GM12878 (cell line): ENCODE measurements around the gene ACOT7. TPM values are rescaled to one million over a fixed set of nuclear protein-coding genes. Genes with fewer than 3 reads are reported as not detected.

Source experiments
- ATAC-seq: fragments of 200-7000 bp; cut with Tn5 transposase; 3 replicates; pipeline ENCODE4 v1.9.1; 2020; ENCODE audit warnings: mild to moderate bottlenecking, moderate library complexity
- BruUV-seq: library from RNA; stranded (reverse); fragments of 400-500 nt; replicated peaks from 2 replicates; lab custom pipeline; 2021; lab: Mats Ljungman, UMichigan
- CTCF ChIA-PET: fragments of 300-600 bp; sonication (Branson Sonifier 250); formaldehyde crosslinking; extraction: SDS; loops from one replicate; lab custom pipeline; 2021; ENCODE audit warnings: inconsistent platforms; lab: Yijun Ruan, JAX
- POLR2A ChIA-PET: fragments of 350-600 bp; formaldehyde crosslinking; extraction: SDS; loops from one replicate; lab custom pipeline; 2021; ENCODE audit warnings: inconsistent platforms; lab: Charles Lee
- RAD21 ChIA-PET: fragments of 300-600 bp; sonication (Branson Sonifier 250); formaldehyde crosslinking; loops from one replicate; lab custom pipeline; 2023; ENCODE audit warnings: antibody characterized with exemption; ENCODE audit not compliant: unreplicated experiment; lab: Charles Lee
- SMC1A ChIA-PET: fragments of 300-600 bp; sonication (Branson Sonifier 250); formaldehyde crosslinking; loops from one replicate; lab custom pipeline; 2023; ENCODE audit not compliant: unreplicated experiment, uncharacterized antibody; lab: Charles Lee
- DNase-seq: peaks from one replicate; pipeline ENCODE4 v3.0.0-alpha.2; 2011; ENCODE audit warnings: low read depth, low spot score
- FAIRE-seq: peaks from 3 replicates; lab custom pipeline; 2011; peaks lifted over from hg19 to GRCh38; lab: Jason Lieb, UNC
- H2AFZ ChIP-seq: 2 replicates; pipeline ENCODE4 v1.6.0; 2011; ENCODE audit warnings: low read depth, low read length, control low read depth; ENCODE audit not compliant: control insufficient read depth
- H3K27ac ChIP-seq: 2 replicates; pipeline ENCODE4 v1.5.1; 2011; ENCODE audit warnings: control low read depth; ENCODE audit not compliant: control insufficient read depth, insufficient read depth
- H3K27me3 ChIP-seq, 2 experiments: replicated peaks in 1 of 2; 2 replicates each; pipeline versions ENCODE4 v1.6.0 to v1.6.1; 2011; ENCODE audit warnings: low read length in 1 of 2; ENCODE audit not compliant: control insufficient read depth in 2 of 2, insufficient read depth in 2 of 2
- H3K36me3 ChIP-seq, 2 experiments: 2 replicates each; pipeline ENCODE4 v1.5.1; 2011; ENCODE audit warnings: low read length in 1 of 2; ENCODE audit not compliant: control insufficient read depth in 2 of 2, insufficient read depth in 2 of 2
- H3K4me1 ChIP-seq: 2 replicates; pipeline ENCODE4 v1.6.1; 2011; ENCODE audit warnings: mild to moderate bottlenecking, low read length, moderate library complexity, mixed read lengths; ENCODE audit not compliant: control insufficient read depth, insufficient read depth
- H3K4me2 ChIP-seq: 2 replicates; pipeline ENCODE4 v1.6.0; 2011; ENCODE audit warnings: control low read depth; ENCODE audit not compliant: control insufficient read depth, insufficient read depth
- H3K4me3 ChIP-seq: fragments of 200-600 bp; sonication (generic); 2 replicates; pipeline ENCODE4 v1.5.1; 2016
- H3K79me2 ChIP-seq: 2 replicates; pipeline ENCODE4 v1.6.0; 2011; ENCODE audit warnings: low read length; ENCODE audit not compliant: control insufficient read depth, insufficient read depth
- H3K9ac ChIP-seq: 2 replicates; pipeline ENCODE4 v1.8.0; 2011; ENCODE audit warnings: low read length, control low read depth, mixed read lengths; ENCODE audit not compliant: control insufficient read depth, insufficient read depth
- H3K9me3 ChIP-seq: replicated peaks from 3 replicates; pipeline ENCODE4 v1.5.1; 2011; ENCODE audit warnings: mild to moderate bottlenecking, low read length; ENCODE audit not compliant: control insufficient read depth, insufficient read depth
- H4K20me1 ChIP-seq: 2 replicates; pipeline ENCODE4 v1.6.0; 2011; ENCODE audit not compliant: control insufficient read depth, insufficient read depth
- SUZ12 ChIP-seq: fragments of 200-600 bp; sonication (generic); IDR thresholded peaks from one replicate; pipeline ENCODE4 v1.6.1; 2018; ENCODE audit warnings: antibody characterized with exemption, mild to moderate bottlenecking; ENCODE audit not compliant: unreplicated experiment
- WGBS: methylation state at CpG from one replicate; pipeline ENCODE4 v1.1.6; 2016; ENCODE audit warnings: low lambda C conversion rate; ENCODE audit not compliant: insufficient replicate concordance, insufficient coverage; ENCODE audit errors: missing lambda C conversion rate; 5-methylcytosine and 5-hydroxymethylcytosine counted together
- in situ Hi-C: fragments of 300-500 bp; cut with MboI; formaldehyde crosslinking; loops from 9 replicates; pipeline ENCODE4 v1.14.3; 2018; ENCODE audit warnings: mixed read lengths
- intact Hi-C: fragments of 100-400 bp; cut with micrococcal nuclease; formaldehyde crosslinking; loops from one replicate; pipeline ENCODE4 v1.14.2; 2022; ENCODE audit not compliant: unreplicated experiment
- polyA plus RNA-seq, 11 experiments: library from polyadenylated mRNA; depleted of rRNA in 4 of 11; unstranded in 6 of 11; stranded (reverse) in 5 of 11; fragments of >200 nt; fragmentation: Nextera tagmentation in 4 of 11; fragmentation: Illumina TruSeq in 1 of 11; extraction: Ambion mirVana in 4 of 11; extraction: Trizol in 1 of 11; gene quantifications; 1 replicate in 1 of 11; 2 replicates in 10 of 11; pipeline versions ENCODE4 v1.2.1 to v1.2.3, GENCODE V29; 2011 to 2016; ENCODE audit warnings: inconsistent platforms in 2 of 11, missing spikeins in 2 of 11, low read depth in 1 of 11
- total RNA-seq, 4 experiments: library from RNA; depleted of rRNA in 3 of 4; stranded (reverse); fragments of >200 nt in 3 of 4; fragmentation: Illumina TruSeq in 1 of 4; extraction: Trizol in 1 of 4; gene quantifications; 2 replicates each; pipeline versions ENCODE4 v1.2.1 to v1.2.3, GENCODE V29; 2013 to 2021
- TF ChIP-seq, protein P1 (sequence below): fragments of 450-650 bp; IDR thresholded peaks from 2 replicates; pipeline ENCODE4 v1.6.1; 2017; ENCODE audit warnings: mild to moderate bottlenecking, moderate library complexity

The ACOT7 gene
- total and polyA plus RNA-seq, 10 of the 15 experiments (the other 5 are each of a cell fraction or from before 2014, with no cell fraction given) = 8.9 to 206 (median 61.2) TPM

DNA sequence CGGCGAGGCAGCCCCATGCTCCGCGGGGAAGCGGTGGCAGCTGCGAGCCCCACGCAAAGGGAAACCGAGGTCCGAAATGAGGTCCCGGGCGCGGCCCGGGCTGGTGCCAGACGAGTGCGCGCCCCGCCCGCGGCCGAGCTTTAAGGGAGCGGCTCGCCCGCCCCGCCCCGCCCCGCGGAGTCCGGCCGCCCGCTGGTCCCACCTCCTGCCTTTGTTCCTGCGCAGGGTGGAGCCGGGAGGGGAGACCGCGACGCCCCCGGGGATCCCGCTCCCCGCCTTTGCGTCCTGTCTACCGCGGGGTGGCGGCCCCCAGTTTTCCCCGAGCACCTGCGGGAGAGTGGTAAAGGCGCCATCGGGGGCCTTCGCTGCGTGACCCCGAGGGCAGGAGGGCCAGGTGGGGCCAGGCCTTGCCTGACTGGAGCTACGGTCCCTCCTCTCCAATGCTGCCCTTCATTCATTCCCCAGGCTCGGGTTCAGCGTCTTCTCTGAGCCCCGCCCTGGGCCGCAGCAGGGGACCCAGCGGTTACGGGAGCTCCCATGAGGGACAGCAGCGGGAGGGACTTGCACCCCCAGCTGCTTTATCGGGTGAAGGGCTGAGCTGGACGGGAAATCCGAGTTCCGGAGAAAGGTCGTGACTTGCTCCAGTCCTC, 26.4 kb upstream of the ACOT7 start, which contains the start of gene HES2:
TSS of gene HES2 (minus strand) at position 116 of the 650 bp plus-strand sequence. CDS start at position 17, 99 bp downstream.
- DNase-seq (no peak), ATAC-seq (peak; percentile 50), FAIRE-seq (no peak)
- Histone ChIP-seq H3K4me1 (peaks cover 9% of the 10 kb centered on the region), H3K9me3 (no peaks in the 10 kb centered on the region), H3K36me3 (no peaks in the 10 kb centered on the region), H3K4me3 (peak within 1 kb of the TSS; percentile 27; the same call in 1 of the 2 replicates), H3K27ac (no peak within 1 kb of the TSS), H2AFZ (no peak within 1 kb of the TSS), H3K9ac (no peak within 1 kb of the TSS), H3K4me2 (peak within 1 kb of the TSS; percentile 50), H3K27me3 (peaks cover 16 to 19% of the 10 kb centered on the region in 2 experiments; a peak in 3 of 4 replicates), H4K20me1 (no peaks in the 10 kb centered on the region; the same call in 1 of the 2 replicates), H3K79me2 (no peaks in the 10 kb centered on the region)
- no TSS peak for BruUV-seq
- RAD21 ChIA-PET = no interaction called here
- intact Hi-C loops = no loop called here
- TF ChIP-seq SUZ12 = peak; percentile 74
- TF ChIP-seq, protein P1, sequence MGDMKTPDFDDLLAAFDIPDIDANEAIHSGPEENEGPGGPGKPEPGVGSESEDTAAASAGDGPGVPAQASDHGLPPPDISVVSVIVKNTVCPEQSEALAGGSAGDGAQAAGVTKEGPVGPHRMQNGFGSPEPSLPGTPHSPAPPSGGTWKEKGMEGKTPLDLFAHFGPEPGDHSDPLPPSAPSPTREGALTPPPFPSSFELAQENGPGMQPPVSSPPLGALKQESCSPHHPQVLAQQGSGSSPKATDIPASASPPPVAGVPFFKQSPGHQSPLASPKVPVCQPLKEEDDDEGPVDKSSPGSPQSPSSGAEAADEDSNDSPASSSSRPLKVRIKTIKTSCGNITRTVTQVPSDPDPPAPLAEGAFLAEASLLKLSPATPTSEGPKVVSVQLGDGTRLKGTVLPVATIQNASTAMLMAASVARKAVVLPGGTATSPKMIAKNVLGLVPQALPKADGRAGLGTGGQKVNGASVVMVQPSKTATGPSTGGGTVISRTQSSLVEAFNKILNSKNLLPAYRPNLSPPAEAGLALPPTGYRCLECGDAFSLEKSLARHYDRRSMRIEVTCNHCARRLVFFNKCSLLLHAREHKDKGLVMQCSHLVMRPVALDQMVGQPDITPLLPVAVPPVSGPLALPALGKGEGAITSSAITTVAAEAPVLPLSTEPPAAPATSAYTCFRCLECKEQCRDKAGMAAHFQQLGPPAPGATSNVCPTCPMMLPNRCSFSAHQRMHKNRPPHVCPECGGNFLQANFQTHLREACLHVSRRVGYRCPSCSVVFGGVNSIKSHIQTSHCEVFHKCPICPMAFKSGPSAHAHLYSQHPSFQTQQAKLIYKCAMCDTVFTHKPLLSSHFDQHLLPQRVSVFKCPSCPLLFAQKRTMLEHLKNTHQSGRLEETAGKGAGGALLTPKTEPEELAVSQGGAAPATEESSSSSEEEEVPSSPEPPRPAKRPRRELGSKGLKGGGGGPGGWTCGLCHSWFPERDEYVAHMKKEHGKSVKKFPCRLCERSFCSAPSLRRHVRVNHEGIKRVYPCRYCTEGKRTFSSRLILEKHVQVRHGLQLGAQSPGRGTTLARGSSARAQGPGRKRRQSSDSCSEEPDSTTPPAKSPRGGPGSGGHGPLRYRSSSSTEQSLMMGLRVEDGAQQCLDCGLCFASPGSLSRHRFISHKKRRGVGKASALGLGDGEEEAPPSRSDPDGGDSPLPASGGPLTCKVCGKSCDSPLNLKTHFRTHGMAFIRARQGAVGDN = no peak
- in situ Hi-C loops = no loop called here
- SMC1A ChIA-PET = no interaction called here
- CTCF ChIA-PET = interaction anchor here (10.9 kb wide), 1 partner anchor 21 kb away, joined by 137 read pairs; no protein-coding TSS in a partner anchor
- POLR2A ChIA-PET = interaction anchor here (0.6 kb wide), 1 partner anchor 11 kb away, joined by 5 read pairs; no protein-coding TSS in a partner anchor
- 15% methylated on average over 41 of the region's 62 CpGs for WGBS
